HEK293T (cell line): ENCODE data around the gene SEL1L3.

Source experiments
- ARNT ChIP-seq: fragments of 450-650 bp; IDR thresholded peaks from 2 replicates; pipeline ENCODE4 v1.6.1; 2017; ENCODE audit warnings: mild to moderate bottlenecking
- BHLHE40 ChIP-seq: fragments of 450-650 bp; IDR thresholded peaks from 2 replicates; pipeline ENCODE4 v1.6.1; 2016; ENCODE audit warnings: mild to moderate bottlenecking, moderate library complexity, borderline replicate concordance
- ELF4 ChIP-seq: fragments of 450-650 bp; IDR thresholded peaks from 2 replicates; pipeline ENCODE4 v1.6.1; 2017; ENCODE audit warnings: antibody characterized with exemption
- FOXM1 ChIP-seq: fragments of 450-650 bp; IDR thresholded peaks from 2 replicates; pipeline ENCODE4 v1.6.1; 2017; ENCODE audit warnings: mild to moderate bottlenecking, borderline replicate concordance
- HDGF ChIP-seq: fragments of 450-650 bp; IDR thresholded peaks from 2 replicates; pipeline ENCODE4 v1.6.1; 2017; ENCODE audit warnings: antibody characterized with exemption, borderline replicate concordance
- SP1 ChIP-seq: fragments of 450-650 bp; IDR thresholded peaks from 2 replicates; pipeline ENCODE4 v1.6.1; 2017
- SUZ12 ChIP-seq: fragments of 450-650 bp; IDR thresholded peaks from 2 replicates; pipeline ENCODE4 v1.6.1; 2016; ENCODE audit warnings: mild to moderate bottlenecking
- TARDBP ChIP-seq: fragments of 450-650 bp; IDR thresholded peaks from 2 replicates; pipeline ENCODE4 v1.6.1; 2016
- TF ChIP-seq, protein P1 (sequence below): fragments of 450-650 bp; IDR thresholded peaks from 2 replicates; pipeline ENCODE4 v1.6.1; 2016

DNA sequence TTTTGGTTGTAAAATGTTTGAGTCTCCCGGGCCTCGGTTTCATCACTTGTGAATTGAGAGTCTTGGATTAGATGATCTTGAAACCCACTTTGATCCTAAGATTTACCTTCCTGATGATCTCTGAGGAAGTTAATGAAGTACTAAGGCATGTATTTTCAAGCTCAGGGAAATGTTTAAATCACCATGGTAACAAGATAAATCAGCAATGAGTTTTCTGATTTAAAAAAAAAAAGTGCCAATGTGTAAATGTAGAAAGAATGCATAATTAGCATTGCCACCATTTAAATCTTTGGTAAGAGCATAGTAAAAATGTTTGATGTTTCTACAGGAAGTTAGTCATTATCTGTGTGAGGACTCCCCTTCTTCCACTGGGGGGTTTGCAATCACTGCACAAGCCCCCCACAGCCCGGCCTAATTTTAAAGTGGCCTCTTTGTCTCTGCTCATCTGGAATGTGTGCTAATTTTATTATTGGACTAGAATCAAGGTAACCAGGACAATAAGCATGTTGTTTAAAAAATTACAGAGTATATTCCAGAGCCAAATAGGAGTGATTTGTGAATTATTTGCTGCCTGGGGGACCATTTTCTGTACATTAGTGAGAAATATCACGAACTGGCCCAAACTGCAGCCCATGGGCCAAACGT lies 113.5 kb downstream of the SEL1L3 start:
- TF ChIP-seq TARDBP (no peak), SUZ12 (no peak), SP1 (no peak), ARNT (no peak), FOXM1 (no peak), BHLHE40 (no peak), ELF4 (no peak), HDGF (no peak)
- TF ChIP-seq, protein P1, sequence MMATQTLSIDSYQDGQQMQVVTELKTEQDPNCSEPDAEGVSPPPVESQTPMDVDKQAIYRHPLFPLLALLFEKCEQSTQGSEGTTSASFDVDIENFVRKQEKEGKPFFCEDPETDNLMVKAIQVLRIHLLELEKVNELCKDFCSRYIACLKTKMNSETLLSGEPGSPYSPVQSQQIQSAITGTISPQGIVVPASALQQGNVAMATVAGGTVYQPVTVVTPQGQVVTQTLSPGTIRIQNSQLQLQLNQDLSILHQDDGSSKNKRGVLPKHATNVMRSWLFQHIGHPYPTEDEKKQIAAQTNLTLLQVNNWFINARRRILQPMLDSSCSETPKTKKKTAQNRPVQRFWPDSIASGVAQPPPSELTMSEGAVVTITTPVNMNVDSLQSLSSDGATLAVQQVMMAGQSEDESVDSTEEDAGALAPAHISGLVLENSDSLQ = no peak
